KOPT-K1 (cell line): ENCODE data around the gene FUT2.
A peak's percentile ranks its signal among the peaks of the same experiment; 100 is the strongest.
"Not testable (repeated sequence)": the region's sequence is repeated elsewhere in the genome, so short reads cannot be mapped to it uniquely, and the experiment has no call there.

Experiments used
- H3K27ac ChIP-seq: fragments of 200-600 bp; sonication (generic); 2 replicates; pipeline ENCODE4 v1.5.1; 2016; ENCODE audit warnings: antibody characterized with exemption, mild to moderate bottlenecking, low read depth, low read length; ENCODE audit not compliant: poor library complexity, severe bottlenecking
- H3K36me3 ChIP-seq: fragments of 200-600 bp; sonication (generic); 2 replicates; pipeline ENCODE4 v1.5.1; 2017; ENCODE audit warnings: antibody characterized with exemption, mild to moderate bottlenecking, low read length, moderate library complexity; ENCODE audit not compliant: insufficient read depth
- H3K9me3 ChIP-seq: fragments of 200-600 bp; sonication (generic); 2 replicates; pipeline ENCODE4 v1.5.1; 2017; ENCODE audit warnings: antibody characterized with exemption, low read length, mild to moderate bottlenecking; ENCODE audit not compliant: insufficient read depth, poor library complexity, severe bottlenecking

FUT2 gene

GRCh38 chr19:48711106-48711662, 15.4 kb downstream of the FUT2 start:
- Histone ChIP-seq H3K36me3 (no peaks in the 10 kb centered on the region), H3K27ac (no peak overlapping the region), H3K9me3 (peaks cover 4% of the 10 kb centered on the region)

DNA sequence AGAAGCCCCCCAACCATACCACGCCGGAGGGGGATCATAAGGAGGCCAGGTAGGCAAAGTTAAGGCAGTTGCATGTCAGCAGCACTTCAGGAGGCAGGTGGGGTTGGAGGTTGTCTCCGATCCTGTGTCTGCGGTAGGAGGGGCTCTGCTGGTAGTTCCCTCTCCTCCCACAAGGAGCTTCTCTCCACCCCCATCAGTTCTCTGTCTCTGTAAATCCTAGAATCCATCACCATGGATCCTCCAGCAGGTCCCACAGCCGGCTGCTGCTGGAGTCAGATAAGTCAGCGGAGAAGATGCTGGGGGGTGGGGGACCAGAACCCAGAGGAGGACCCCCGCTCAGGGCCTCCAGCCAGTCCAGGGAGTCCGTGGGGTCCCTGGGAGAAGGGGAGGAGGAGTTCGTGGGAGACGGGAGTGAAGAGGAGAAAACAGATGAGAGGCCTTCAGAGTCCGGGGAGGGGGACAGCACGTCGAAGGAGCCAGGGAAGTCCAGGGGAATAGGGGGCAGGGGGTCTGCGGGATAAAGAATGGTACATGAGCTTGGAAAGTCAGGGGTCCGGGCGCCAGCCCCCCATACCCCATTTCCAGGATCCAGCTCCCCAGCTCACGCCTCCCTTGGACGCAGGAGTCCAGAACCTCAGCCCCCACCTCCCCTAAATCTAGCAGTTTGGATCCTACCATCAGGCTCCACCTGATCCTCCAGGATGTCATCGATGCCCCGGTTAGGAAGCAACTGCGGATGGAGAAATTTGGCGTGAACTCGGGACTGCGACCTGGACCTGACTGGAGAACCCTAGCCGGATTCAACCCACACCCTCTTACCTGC, 17.5 kb downstream of the FUT2 start:
- Histone ChIP-seq H3K9me3 (peaks cover 4% of the 10 kb centered on the region), H3K36me3 (no peaks in the 10 kb centered on the region), H3K27ac (peak overlapping the region; percentile 57)

GRCh38 chr19:48713864-48714755, 18.3 kb downstream of the FUT2 start:
- H3K9me3 ChIP-seq: peaks cover 4% of the 10 kb centered on the region
- H3K27ac ChIP-seq: peak overlapping the region; percentile 84
- no peaks in the 10 kb centered on the region for H3K36me3 ChIP-seq

DNA sequence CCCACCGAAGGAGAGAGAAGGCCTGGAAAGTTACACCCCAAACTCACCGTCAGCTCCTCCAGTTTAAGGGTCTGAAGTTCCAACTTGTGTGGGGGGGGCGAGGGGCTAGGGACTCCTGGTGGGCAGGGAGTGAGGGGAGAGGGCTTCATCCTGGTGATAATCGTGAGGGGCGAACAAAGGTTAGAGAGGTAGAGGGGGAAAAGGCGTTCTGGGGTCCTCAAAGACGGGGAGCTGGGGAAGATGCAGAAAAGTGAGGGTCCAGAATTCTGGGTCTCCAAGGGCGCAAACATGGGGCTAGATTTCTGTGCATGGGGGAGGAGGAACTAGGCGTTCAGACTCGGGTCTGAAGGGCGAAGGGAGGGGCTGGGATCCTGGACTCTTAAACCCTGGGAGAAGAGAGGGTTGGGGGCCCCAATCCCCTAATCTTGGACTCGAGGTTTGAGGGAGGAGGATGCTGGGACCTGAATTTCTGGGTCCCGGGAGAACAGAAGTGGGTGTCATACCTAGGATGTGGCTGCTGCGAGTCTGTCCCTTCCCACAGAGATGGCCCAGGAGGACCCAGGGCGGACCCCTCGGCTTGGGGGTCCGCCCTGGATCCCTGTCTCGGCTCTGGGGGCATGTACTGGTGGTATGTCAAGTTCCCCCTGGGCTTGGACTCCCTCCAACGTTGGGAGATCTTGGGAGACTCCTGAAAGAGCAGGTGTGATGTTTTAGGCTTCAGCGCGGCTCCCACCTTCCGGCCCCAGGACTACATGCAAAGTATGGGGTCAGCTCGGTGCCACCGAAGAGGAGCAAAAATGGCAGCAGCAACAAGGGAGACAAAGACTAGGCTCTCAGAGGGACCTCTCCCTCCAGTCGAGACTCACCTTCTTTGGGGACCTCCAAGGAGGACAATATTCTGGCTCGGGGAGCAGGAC, 19.2 kb downstream of the FUT2 start:
- peaks cover 4% of the 10 kb centered on the region for H3K9me3 ChIP-seq
- H3K27ac ChIP-seq: peak overlapping the region; percentile 84
- H3K36me3 ChIP-seq: no peaks in the 10 kb centered on the region

GRCh38 chr19:48715681-48716171, 20.0 kb downstream of the FUT2 start:
- Histone ChIP-seq H3K36me3 (no peaks in the 10 kb centered on the region), H3K27ac (peak overlapping the region; percentile 84), H3K9me3 (peaks cover 4% of the 10 kb centered on the region)

GRCh38 chr19:48716562-48717291, 21.0 kb downstream of the FUT2 start:
- Histone ChIP-seq H3K27ac (no peak overlapping the region), H3K36me3 (no peaks in the 10 kb centered on the region), H3K9me3 (no peaks in the 10 kb centered on the region)

GRCh38 chr19:48718106-48718505, 22.3 kb downstream of the FUT2 start:
- not testable (repeated sequence) for H3K9me3 ChIP-seq, H3K27ac ChIP-seq, H3K36me3 ChIP-seq

DNA sequence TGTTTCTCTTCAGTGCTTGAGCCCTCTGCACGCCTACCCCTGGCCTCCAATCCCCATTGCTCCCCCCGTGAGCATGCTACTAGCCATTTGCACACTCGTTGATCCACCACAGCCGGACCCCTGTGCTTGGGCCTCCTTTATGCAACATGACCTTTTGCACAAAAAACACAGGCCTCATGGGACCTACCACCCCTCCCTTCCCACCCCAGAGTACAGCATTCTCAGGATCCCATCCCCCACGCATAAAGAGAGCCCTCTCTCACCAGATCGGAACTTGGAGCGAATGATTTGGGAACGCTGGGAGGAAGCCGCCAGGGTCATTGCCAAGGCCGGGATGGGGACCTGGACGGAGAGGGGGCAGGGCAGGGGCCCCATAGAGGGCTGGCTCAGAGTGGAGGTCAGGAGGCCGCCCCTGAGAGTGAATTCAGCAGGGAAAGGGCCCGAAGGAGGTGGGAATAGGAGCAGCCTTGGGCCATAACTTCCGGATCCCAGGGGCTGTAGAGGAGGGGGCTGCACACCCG, 23.0 kb downstream of the FUT2 start:
- Histone ChIP-seq H3K27ac (no peak overlapping the region), H3K36me3 (no peaks in the 10 kb centered on the region), H3K9me3 (no peaks in the 10 kb centered on the region)

GRCh38 chr19:48719263-48720171, 23.7 kb downstream of the FUT2 start, which contains the start of gene MAMSTR:
Gene MAMSTR (minus strand): TSS chr19:48719725. CDS start chr19:48719031, 694 bp downstream.
- Histone ChIP-seq H3K27ac (peak within 1 kb of the TSS; percentile 79), H3K36me3 (no peaks in the 10 kb centered on the region), H3K9me3 (no peaks in the 10 kb centered on the region)

GRCh38 chr19:48720251-48720612, 24.5 kb downstream of the FUT2 start:
- H3K27ac ChIP-seq: peak overlapping the region; percentile 79
- no peaks in the 10 kb centered on the region for H3K36me3 ChIP-seq
- H3K9me3 ChIP-seq: no peaks in the 10 kb centered on the region

DNA sequence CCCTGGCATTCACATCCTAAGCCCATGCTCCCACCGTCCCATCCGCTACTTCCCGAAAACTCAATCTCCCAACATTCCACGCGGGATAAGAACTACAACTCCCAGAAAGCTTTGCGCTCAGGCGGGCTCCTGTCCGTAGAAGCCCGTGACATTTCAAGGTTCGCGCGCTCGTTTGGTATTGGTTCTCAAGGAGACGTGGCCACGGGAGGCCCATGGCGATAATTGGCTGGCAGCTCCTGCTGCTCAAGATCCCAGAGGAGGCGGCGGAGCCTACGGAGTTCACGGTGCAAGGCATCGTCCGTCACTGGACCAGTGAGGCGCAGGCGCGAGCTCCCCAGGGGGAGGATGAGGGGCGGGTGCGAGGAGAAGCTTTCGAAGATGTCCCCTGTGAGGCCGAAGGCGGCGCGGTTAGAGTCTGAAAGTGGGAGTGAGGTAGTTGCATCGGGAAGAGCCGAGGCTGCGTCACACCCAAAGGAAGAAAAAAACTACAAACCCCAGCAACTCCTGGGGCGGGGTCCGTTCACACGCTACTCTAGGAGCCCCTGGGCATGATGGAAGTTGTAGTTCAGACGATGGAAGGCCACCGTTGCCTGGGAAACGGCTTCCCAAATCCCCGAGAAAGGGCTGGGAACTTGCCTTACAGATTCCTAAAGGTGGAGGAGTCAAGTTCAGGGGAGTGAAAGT, 25.0 kb downstream of the FUT2 start:
- Histone ChIP-seq H3K36me3 (no peaks in the 10 kb centered on the region), H3K9me3 (no peaks in the 10 kb centered on the region), H3K27ac (peak overlapping the region; percentile 79)

- Histone ChIP-seq H3K9me3 (peaks cover 5% of the 10 kb centered on the region), H3K27ac (no peak overlapping the region), H3K36me3 (no peaks in the 10 kb centered on the region)
Observed at GRCh38 chr19:48722196-48722708, 26.5 kb downstream of the FUT2 start.
